GM21717 (cell line): ENCODE measurements around the gene IL17D.
"Not testable (repeated sequence)": the region's sequence is repeated elsewhere in the genome, so short reads cannot be mapped to it uniquely, and the experiment has no call there.

Experiments used
- ATAC-seq: cut with Tn5 transposase; IDR thresholded peaks from one replicate; pipeline ENCODE4 v1.9.1; 2021; ENCODE audit warnings: mild to moderate bottlenecking, moderate library complexity; ENCODE audit not compliant: unreplicated experiment

IL17D gene

GRCh38 chr13:20717581-20718542 is 14.4 kb downstream of the IL17D start:
- ATAC-seq, result no peak

- no peak for ATAC-seq
Measured at GRCh38 chr13:20718958-20719566, 15.6 kb downstream of the IL17D start.

GRCh38 chr13:20719783-20720182 is 16.3 kb downstream of the IL17D start:
- ATAC-seq, result no peak

- no peak for ATAC-seq
Measured at GRCh38 chr13:20720499-20720898, 17.0 kb downstream of the IL17D start.

GRCh38 chr13:20721058-20721453 is 17.6 kb downstream of the IL17D start:
- no peak for ATAC-seq

GRCh38 chr13:20721454-20722357 is 18.2 kb downstream of the IL17D start:
- no peak for ATAC-seq

- no peak for ATAC-seq
Measured at GRCh38 chr13:20727856-20728255, 24.4 kb downstream of the IL17D start.

GRCh38 chr13:20728579-20729311 is 25.2 kb downstream of the IL17D start:
- no peak for ATAC-seq

GRCh38 chr13:20729633-20730585 is 26.4 kb downstream of the IL17D start:
- ATAC-seq, result no peak

GRCh38 chr13:20738616-20739015 is 35.1 kb downstream of the IL17D start:
- ATAC-seq, result no peak

- ATAC-seq, result no peak
Measured at GRCh38 chr13:20740021-20740420, 36.5 kb downstream of the IL17D start.

GRCh38 chr13:20743830-20744404 is 40.4 kb downstream of the IL17D start:
- not testable (repeated sequence) for ATAC-seq

GRCh38 chr13:20749377-20749776 is 45.9 kb downstream of the IL17D start:
- no peak for ATAC-seq

- ATAC-seq, result no peak
Measured at GRCh38 chr13:20754009-20754408, 50.5 kb downstream of the IL17D start.

GRCh38 chr13:20760872-20761271 is 57.4 kb downstream of the IL17D start:
- no peak for ATAC-seq

- ATAC-seq, result no peak
Measured at GRCh38 chr13:20767309-20767943, 63.9 kb downstream of the IL17D start.

GRCh38 chr13:20769091-20769490 is 65.6 kb downstream of the IL17D start:
- no peak for ATAC-seq

- no peak for ATAC-seq
Measured at GRCh38 chr13:20769834-20770233, 66.3 kb downstream of the IL17D start.
